Gastrocnemius medialis (tissue), 4 donors: Measurements from ENCODE around the gene CARD6. TPM values are rescaled to one million over a fixed set of nuclear protein-coding genes. Genes with fewer than 3 reads are reported as not detected.
"Not testable (repeated sequence)": the region's sequence is repeated elsewhere in the genome, so short reads cannot be mapped to it uniquely, and the experiment has no call there.

ENCODE experiments used
- ATAC-seq, 2 donors: fragments of 150-250 bp; one replicate each; pipeline ENCODE4 v1.9.1; 2016
- DNase-seq, 2 donors: peaks; one replicate each; pipeline ENCODE4 v3.0.0-alpha.2; 2019
- H3K27ac ChIP-seq, 4 donors: fragments of 200-600 bp; sonication (generic); 1 replicate in 1 of 4; 2 replicates in 3 of 4; pipeline ENCODE4 v1.5.1; 2016 to 2018; ENCODE audit warnings: mild to moderate bottlenecking in 2 of 4, moderate library complexity in 1 of 4
- H3K27me3 ChIP-seq, 3 donors: fragments of 200-600 bp; sonication (generic) in 2 of 3; 1 replicate in 1 of 3; 2 replicates in 2 of 3; pipeline versions ENCODE4 v1.5.1 to v1.6.0; 2016 to 2019; ENCODE audit warnings: mild to moderate bottlenecking in 1 of 3, moderate library complexity in 1 of 3
- H3K36me3 ChIP-seq, 2 donors: fragments of 200-600 bp; sonication (generic) in 1 of 2; one replicate each; pipeline ENCODE4 v1.5.1; 2017 to 2018
- H3K4me1 ChIP-seq, 2 donors: fragments of 200-600 bp; sonication (generic) in 1 of 2; one replicate each; pipeline ENCODE4 v1.5.1; 2016 to 2017; ENCODE audit warnings: mild to moderate bottlenecking in 2 of 2
- H3K4me3 ChIP-seq, 4 donors: fragments of 200-600 bp; sonication (generic) in 3 of 4; 1 replicate in 1 of 4; 2 replicates in 3 of 4; pipeline ENCODE4 v1.5.1; 2016 to 2019; ENCODE audit warnings: mild to moderate bottlenecking in 2 of 4
- H3K9me3 ChIP-seq, 3 donors: fragments of 200-600 bp; sonication (generic) in 2 of 3; 1 replicate in 1 of 3; 2 replicates in 2 of 3; pipeline ENCODE4 v1.5.1; 2016 to 2019
- CTCF ChIP-seq, 5 experiments: fragments of 450-650 bp in 3 of 5; fragments of 200-600 bp in 2 of 5; sonication (generic) in 2 of 5; IDR thresholded peaks in 4 of 5; conservative IDR thresholded peaks in 1 of 5; 1 replicate in 4 of 5; 2 replicates in 1 of 5; pipeline ENCODE4 v1.5.1; 2016 to 2019; ENCODE audit warnings: antibody characterized with exemption in 5 of 5, mild to moderate bottlenecking in 3 of 5, moderate library complexity in 3 of 5
- POLR2A ChIP-seq, 2 donors: fragments of 450-650 bp; IDR thresholded peaks; one replicate each; pipeline ENCODE4 v1.6.1; 2017; ENCODE audit warnings: antibody characterized with exemption in 2 of 2, mild to moderate bottlenecking in 2 of 2, moderate library complexity in 2 of 2
- in situ Hi-C, 4 donors: fragments of 200-750 bp; cut with MboI; loops; one replicate each; pipeline versions ENCODE4 v1.15.0 to v1.8.0; 2017; ENCODE audit warnings: low sequenced_read_pairs in 4 of 4
- intact Hi-C: fragments of 100-400 bp; cut with DNase I; formaldehyde crosslinking; loops from one replicate; pipeline ENCODE4 v1.15.1; 2023; ENCODE audit warnings: low total_unique reads
- total RNA-seq, 4 donors: library from RNA; depleted of rRNA; stranded (reverse); fragments of >200 nt; gene quantifications; one replicate each; pipeline versions ENCODE4 v1.1.0 to v1.2.3, GENCODE V29; 2016

Gene CARD6
- total RNA-seq, 4 donors from 2014 or later = 3.6 to 4.5 (median 3.8) TPM

DNA sequence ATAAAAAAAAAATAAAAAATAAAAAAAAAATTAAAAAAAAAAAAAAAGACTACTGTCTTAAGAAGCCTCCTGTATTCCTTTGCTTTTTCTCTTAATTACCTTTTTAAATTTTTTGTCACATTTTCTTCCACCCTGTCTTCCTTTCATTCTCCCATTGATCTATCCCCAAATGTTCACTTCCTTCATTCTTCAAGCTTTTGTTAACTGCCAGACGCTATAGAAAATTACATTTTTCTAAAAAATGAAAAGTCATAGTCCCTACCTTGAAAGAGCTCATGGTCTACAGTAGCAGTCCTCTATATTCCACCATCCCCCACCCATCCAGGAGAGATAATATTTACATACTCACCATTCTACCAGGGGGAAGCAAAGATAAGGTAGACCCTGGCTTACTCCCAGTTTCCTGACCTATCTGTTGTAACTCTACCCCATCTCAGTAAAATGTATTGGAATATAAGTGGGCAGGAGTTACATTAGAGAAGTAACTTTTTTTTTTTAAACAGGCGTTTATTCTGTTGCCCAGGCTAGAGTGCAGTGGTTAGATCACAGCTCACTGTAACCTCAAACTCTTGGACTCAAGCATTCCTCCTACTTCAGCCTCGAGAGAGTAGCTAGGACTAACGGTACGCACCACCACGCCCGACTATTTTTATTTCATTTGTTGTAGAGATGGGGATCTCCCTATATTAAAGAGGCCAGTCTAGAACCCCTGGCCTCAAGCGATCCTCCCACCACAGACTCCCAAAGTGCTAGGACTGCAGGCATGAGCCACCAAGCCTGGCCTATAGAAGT lies 39.2 kb upstream of the CARD6 start:
- no peak for ATAC-seq
- Histone ChIP-seq H3K9me3 (no peaks in the 10 kb centered on the region), H3K36me3 (no peaks in the 10 kb centered on the region), H3K27ac (no peak overlapping the region), H3K27me3 (no peaks in the 10 kb centered on the region), H3K4me3 (no peak overlapping the region), H3K4me1 (peaks cover 4 to 5% of the 10 kb centered on the region in 2 donors)
- intact Hi-C loops = no loop called here
- DNase-seq = no peak
- in situ Hi-C loops = no loop called here
- no peak for TF ChIP-seq CTCF (IDR thresholded peaks at IDR 0.05 in 4 of 5, conservative IDR thresholded peaks at IDR 0.05 in 1 of 5)

DNA sequence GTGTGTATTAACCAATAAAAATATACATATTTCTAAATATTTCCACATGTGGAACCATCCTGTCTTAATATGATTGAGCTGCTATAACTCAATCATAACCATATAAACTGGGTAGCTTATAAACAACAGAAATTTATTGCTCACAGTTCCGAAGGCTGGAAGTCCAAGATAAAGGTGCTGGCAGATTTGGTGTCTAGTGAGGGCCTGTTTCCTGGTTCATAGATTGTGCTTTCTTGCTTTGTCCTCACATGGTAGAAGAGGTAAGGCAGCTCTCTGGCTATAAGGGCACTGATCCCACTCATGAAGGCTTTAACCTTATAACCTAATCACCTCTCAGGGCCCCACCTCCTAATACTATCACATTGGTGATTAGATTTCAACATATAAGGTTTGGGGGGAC lies 29.0 kb upstream of the CARD6 start:
- no peak for DNase-seq
- no peaks in the 10 kb centered on the region for H3K27me3 ChIP-seq
- intact Hi-C loops = no loop called here
- TF ChIP-seq POLR2A (IDR thresholded peaks at IDR 0.05) (no peak), CTCF (IDR thresholded peaks at IDR 0.05 in 4 of 5, conservative IDR thresholded peaks at IDR 0.05 in 1 of 5) (no peak)
- H3K36me3 ChIP-seq = no peaks in the 10 kb centered on the region
- no peaks in the 10 kb centered on the region for H3K4me1 ChIP-seq
- no peak for ATAC-seq
- in situ Hi-C loops = no loop called here
- no peak overlapping the region for H3K4me3 ChIP-seq
- H3K9me3 ChIP-seq = no peaks in the 10 kb centered on the region
- no peak overlapping the region for H3K27ac ChIP-seq

GRCh38 chr5:40813698-40814281 lies 27.4 kb upstream of the CARD6 start:
- no peak for DNase-seq
- ATAC-seq = no peak
- Histone ChIP-seq H3K36me3 (no peaks in the 10 kb centered on the region), H3K9me3 (no peaks in the 10 kb centered on the region), H3K27me3 (no peaks in the 10 kb centered on the region), H3K27ac (no peak overlapping the region), H3K4me3 (no peak overlapping the region), H3K4me1 (no peaks in the 10 kb centered on the region)
- in situ Hi-C loops = no loop called here
- no peak for TF ChIP-seq CTCF (IDR thresholded peaks at IDR 0.05 in 4 of 5, conservative IDR thresholded peaks at IDR 0.05 in 1 of 5)
- no peak for TF ChIP-seq POLR2A (IDR thresholded peaks at IDR 0.05)
- intact Hi-C loops = no loop called here

GRCh38 chr5:40823459-40823858 lies 17.7 kb upstream of the CARD6 start:
- no peak overlapping the region for H3K4me3 ChIP-seq
- in situ Hi-C loops (no loop called here), intact Hi-C loops (no loop called here)
- DNase-seq (no peak), ATAC-seq (no peak)
- TF ChIP-seq CTCF (IDR thresholded peaks at IDR 0.05 in 4 of 5, conservative IDR thresholded peaks at IDR 0.05 in 1 of 5) = no peak
- TF ChIP-seq POLR2A (IDR thresholded peaks at IDR 0.05) = no peak
- H3K4me1 ChIP-seq = no peaks in the 10 kb centered on the region
- peaks cover 4 to 25% of the 10 kb centered on the region in 2 donors for H3K36me3 ChIP-seq
- H3K27ac ChIP-seq = no peak overlapping the region
- no peaks in the 10 kb centered on the region for H3K27me3 ChIP-seq
- H3K9me3 ChIP-seq = no peaks in the 10 kb centered on the region

DNA sequence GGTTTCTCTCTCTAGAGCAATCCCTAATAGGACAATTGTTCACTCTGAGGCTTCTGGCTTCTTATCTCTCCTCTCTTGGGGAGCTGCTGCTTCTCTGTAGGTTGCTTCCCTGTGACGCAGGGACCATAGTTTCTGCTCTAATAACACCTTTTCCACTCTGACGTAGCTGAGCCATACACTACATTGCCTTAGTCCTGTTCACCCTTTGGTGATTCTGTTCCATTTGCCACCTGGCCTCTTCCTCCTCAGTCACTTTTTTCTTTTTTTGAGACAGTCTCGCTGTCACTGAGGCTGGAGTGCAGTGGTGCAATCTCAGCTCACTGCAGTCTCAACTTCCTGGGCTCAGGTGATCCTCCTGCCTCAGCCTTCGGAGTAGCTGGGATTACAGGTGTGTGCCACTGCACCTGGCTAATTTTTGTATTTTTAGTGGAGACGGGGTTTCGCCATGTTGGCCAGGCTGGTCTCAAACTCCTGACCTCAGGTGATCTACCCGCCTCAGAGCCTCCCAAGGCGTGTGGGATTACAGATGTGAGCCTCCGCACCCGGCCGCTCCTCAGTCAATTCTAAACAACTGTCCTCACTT lies 15.6 kb upstream of the CARD6 start:
- DNase-seq, intact Hi-C loops, ATAC-seq, H3K27me3 ChIP-seq, in situ Hi-C loops, H3K4me3 ChIP-seq, H3K27ac ChIP-seq, H3K9me3 ChIP-seq, H3K4me1 ChIP-seq: not testable (repeated sequence)
- peaks cover 4 to 45% of the 10 kb centered on the region in 2 donors for H3K36me3 ChIP-seq
